HUES48 (cell line): Measurements from ENCODE around the gene HSF4.
A peak's percentile ranks its signal among the peaks of the same experiment; 100 is the strongest.

ENCODE experiments used
- H3K27ac ChIP-seq: one replicate; pipeline ENCODE4 v1.7.0; 2013; ENCODE audit warnings: low read depth, low read length, inconsistent platforms
- H3K27me3 ChIP-seq: 2 replicates; pipeline ENCODE4 v1.6.1; 2013; ENCODE audit warnings: mild to moderate bottlenecking, low read length; ENCODE audit not compliant: control insufficient read depth, insufficient read depth
- H3K36me3 ChIP-seq: 2 replicates; pipeline ENCODE4 v1.6.1; 2013; ENCODE audit warnings: low read length; ENCODE audit not compliant: control insufficient read depth, insufficient read depth
- H3K4me1 ChIP-seq: 2 replicates; pipeline ENCODE4 v1.6.1; 2013; ENCODE audit warnings: mild to moderate bottlenecking, low read length; ENCODE audit not compliant: control insufficient read depth, insufficient read depth
- H3K4me3 ChIP-seq: 2 replicates; pipeline ENCODE4 v1.5.1; 2013; ENCODE audit warnings: mild to moderate bottlenecking, low read depth, low read length
- H3K9ac ChIP-seq: 2 replicates; pipeline ENCODE4 v1.6.1; 2013; ENCODE audit warnings: mild to moderate bottlenecking, low read depth, low read length, moderate library complexity
- H3K9me3 ChIP-seq: 2 replicates; pipeline ENCODE4 v1.6.1; 2013; ENCODE audit warnings: low read length; ENCODE audit not compliant: control insufficient read depth, insufficient read depth

HSF4 gene

DNA sequence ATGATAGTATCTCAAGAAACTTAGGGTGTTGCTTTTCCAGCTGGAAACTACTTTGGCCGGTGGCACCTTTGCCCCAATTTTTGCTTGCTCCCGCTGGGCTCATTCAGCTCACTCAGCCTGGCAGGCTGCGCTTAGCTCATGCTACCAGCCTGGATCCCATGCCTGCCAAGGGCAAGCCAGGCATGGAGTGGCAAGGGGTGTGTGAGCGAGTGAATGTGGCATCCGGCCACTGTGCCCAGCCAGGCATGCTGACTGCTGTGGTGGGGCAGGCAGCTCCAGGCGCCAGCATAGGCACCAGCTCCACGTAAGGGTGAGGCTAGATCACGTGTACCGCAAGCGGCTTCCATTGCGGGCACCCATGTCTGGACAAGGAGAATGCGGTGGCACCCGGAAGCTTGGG, 23.2 kb upstream of the HSF4 start:
- H3K27ac ChIP-seq: no peak overlapping the region

DNA sequence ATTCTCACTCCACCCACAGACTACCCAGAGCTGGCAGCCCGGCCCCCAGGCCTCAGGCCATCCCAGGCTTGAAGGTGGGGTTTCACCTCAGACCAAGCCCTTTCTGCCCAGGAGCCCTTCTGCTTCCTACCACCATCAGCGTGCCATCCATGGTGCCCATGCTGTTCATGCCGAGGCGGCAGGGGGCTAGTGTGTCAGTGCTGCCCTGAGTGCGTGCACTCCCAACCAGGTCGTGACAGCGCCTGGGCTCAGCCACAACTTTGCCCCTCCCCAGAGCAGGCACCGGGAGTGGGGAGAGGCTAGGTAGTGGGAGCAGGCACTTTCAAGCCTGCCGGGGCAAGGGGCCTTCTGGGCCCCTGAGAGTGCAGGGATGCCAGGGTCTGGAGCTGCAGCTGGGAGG, 22.2 kb upstream of the HSF4 start:
- H3K4me3 ChIP-seq: no peak overlapping the region
- H3K27me3 ChIP-seq: no peaks in the 10 kb centered on the region
- no peak overlapping the region for H3K9ac ChIP-seq
- no peak overlapping the region for H3K27ac ChIP-seq
- H3K4me1 ChIP-seq: no peaks in the 10 kb centered on the region
- H3K36me3 ChIP-seq: peaks cover 94% of the 10 kb centered on the region
- no peaks in the 10 kb centered on the region for H3K9me3 ChIP-seq

More for the DNA sequence above, 23.2 kb upstream of the HSF4 start:
- H3K36me3 ChIP-seq: peaks cover 91% of the 10 kb centered on the region
- no peak overlapping the region for H3K9ac ChIP-seq
- H3K4me3 ChIP-seq: no peak overlapping the region
- H3K27me3 ChIP-seq: no peaks in the 10 kb centered on the region
- H3K4me1 ChIP-seq: no peaks in the 10 kb centered on the region
- no peaks in the 10 kb centered on the region for H3K9me3 ChIP-seq

GRCh38 chr16:67144943-67145342, 19.6 kb upstream of the HSF4 start:
- peaks cover 5% of the 10 kb centered on the region; the same call in 1 of the 2 replicates for H3K27me3 ChIP-seq
- no peak overlapping the region for H3K9ac ChIP-seq
- H3K4me3 ChIP-seq: no peak overlapping the region
- peaks cover 90% of the 10 kb centered on the region for H3K36me3 ChIP-seq
- H3K9me3 ChIP-seq: no peaks in the 10 kb centered on the region
- H3K4me1 ChIP-seq: no peaks in the 10 kb centered on the region
- no peak overlapping the region for H3K27ac ChIP-seq

- H3K9me3 ChIP-seq: no peaks in the 10 kb centered on the region
- no peak overlapping the region for H3K9ac ChIP-seq
- peaks cover 6% of the 10 kb centered on the region for H3K27me3 ChIP-seq
- no peaks in the 10 kb centered on the region for H3K4me1 ChIP-seq
- H3K4me3 ChIP-seq: no peak overlapping the region
- H3K36me3 ChIP-seq: peaks cover 82% of the 10 kb centered on the region
- H3K27ac ChIP-seq: no peak overlapping the region
These were observed 18.8 kb upstream of the HSF4 start for GRCh38 chr16:67145746-67146145.

- Histone ChIP-seq H3K9ac (no peak overlapping the region), H3K4me1 (no peaks in the 10 kb centered on the region; the same call in 1 of the 2 replicates), H3K36me3 (peaks cover 72% of the 10 kb centered on the region), H3K27me3 (peaks cover 16% of the 10 kb centered on the region), H3K4me3 (no peak overlapping the region), H3K27ac (no peak overlapping the region), H3K9me3 (no peaks in the 10 kb centered on the region)
These were observed 17.8 kb upstream of the HSF4 start for GRCh38 chr16:67146523-67147357.

- Histone ChIP-seq H3K36me3 (peaks cover 64% of the 10 kb centered on the region), H3K27me3 (peaks cover 25% of the 10 kb centered on the region), H3K9me3 (no peaks in the 10 kb centered on the region), H3K9ac (no peak overlapping the region), H3K27ac (no peak overlapping the region), H3K4me3 (no peak overlapping the region), H3K4me1 (no peaks in the 10 kb centered on the region; the same call in 1 of the 2 replicates)
These were observed 17.0 kb upstream of the HSF4 start for GRCh38 chr16:67147437-67148140.

DNA sequence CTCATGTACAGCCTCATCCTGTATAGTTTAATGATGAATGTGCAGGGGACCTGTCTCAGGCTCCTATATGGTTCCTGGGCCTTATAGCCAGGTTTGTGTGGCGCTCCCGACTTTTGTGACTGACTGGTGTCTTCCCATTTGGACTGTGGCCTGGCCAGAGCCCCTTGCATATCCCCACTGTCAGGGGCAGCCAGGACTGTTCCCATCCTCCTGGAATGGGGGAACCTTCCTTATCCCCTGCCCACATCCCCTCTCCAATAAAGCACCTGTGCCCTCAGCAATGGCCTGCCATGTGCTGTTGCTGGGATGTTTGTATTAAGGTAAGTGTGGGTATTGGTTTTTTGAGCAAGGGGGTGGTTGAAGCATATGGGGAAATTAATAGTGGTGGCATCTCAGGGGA, 16.3 kb upstream of the HSF4 start:
- peaks cover 57% of the 10 kb centered on the region for H3K36me3 ChIP-seq

DNA sequence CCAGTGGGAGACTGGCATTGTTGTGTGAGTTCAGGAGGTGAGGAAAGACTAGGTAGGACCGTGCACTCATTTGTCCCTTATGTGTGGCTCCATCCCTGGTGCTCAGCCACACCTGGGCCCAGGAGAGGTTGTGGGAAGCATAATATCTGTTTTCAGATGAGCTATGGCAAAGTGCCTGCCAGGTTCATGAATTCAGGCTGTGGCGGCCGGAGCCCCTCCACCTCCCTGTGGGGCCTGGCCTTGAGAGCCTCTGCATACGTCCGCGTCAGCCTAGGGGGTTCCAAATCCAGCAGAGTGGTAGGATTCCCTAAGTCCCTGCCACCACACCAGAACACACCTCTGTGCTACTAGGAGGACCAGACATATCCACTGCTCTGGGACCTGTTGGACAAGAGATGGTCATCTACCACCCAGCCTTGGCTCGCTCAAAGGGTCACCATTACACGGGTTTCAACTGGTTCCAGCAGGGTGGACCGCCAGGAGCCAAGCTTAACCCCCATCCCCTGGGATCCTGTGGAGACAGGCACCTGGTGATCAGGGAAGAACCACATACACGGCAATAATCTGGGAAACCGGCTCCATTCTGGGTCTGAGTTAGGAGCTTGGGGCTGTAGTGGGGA, 15.8 kb upstream of the HSF4 start:
- Histone ChIP-seq H3K4me1 (no peaks in the 10 kb centered on the region; the same call in 1 of the 2 replicates), H3K27me3 (peaks cover 36% of the 10 kb centered on the region), H3K27ac (no peak overlapping the region), H3K9ac (no peak overlapping the region), H3K36me3 (peaks cover 53% of the 10 kb centered on the region), H3K9me3 (no peaks in the 10 kb centered on the region), H3K4me3 (no peak overlapping the region)

More for the DNA sequence above, 16.3 kb upstream of the HSF4 start:
- Histone ChIP-seq H3K9ac (no peak overlapping the region), H3K27ac (no peak overlapping the region), H3K9me3 (no peaks in the 10 kb centered on the region), H3K4me1 (no peaks in the 10 kb centered on the region; the same call in 1 of the 2 replicates), H3K4me3 (no peak overlapping the region), H3K27me3 (peaks cover 31% of the 10 kb centered on the region)

- H3K36me3 ChIP-seq: peaks cover 47% of the 10 kb centered on the region
- H3K27ac ChIP-seq: no peak overlapping the region
- no peak overlapping the region for H3K9ac ChIP-seq
- peak overlapping the region; percentile 70; the same call in 1 of the 2 replicates for H3K4me3 ChIP-seq
- peaks cover 43% of the 10 kb centered on the region for H3K27me3 ChIP-seq
- H3K9me3 ChIP-seq: no peaks in the 10 kb centered on the region
- no peaks in the 10 kb centered on the region; the same call in 1 of the 2 replicates for H3K4me1 ChIP-seq
These were observed 15.1 kb upstream of the HSF4 start for GRCh38 chr16:67149276-67150046.

- peaks cover 51% of the 10 kb centered on the region for H3K27me3 ChIP-seq
- H3K9me3 ChIP-seq: no peaks in the 10 kb centered on the region
- peaks cover 39% of the 10 kb centered on the region for H3K36me3 ChIP-seq
- H3K4me3 ChIP-seq: peak overlapping the region; percentile 70
- no peaks in the 10 kb centered on the region; the same call in 1 of the 2 replicates for H3K4me1 ChIP-seq
- peak overlapping the region; percentile 73 for H3K27ac ChIP-seq
- H3K9ac ChIP-seq: peak overlapping the region; percentile 37; the same call in 1 of the 2 replicates
These were observed 14.3 kb upstream of the HSF4 start for GRCh38 chr16:67150047-67150832.
